Stimulated activated CD8-positive, alpha-beta memory T cell treated with anti-CD3 and anti-CD28 coated beads, Interleukin-7, amount 100 ng/mL, for 4 hours (primary cell): ENCODE results near the gene RNF212B.

Experiments used
- DNase-seq, 2 donors: peaks; one replicate each; pipeline ENCODE4 v3.0.0-alpha.2; 2020; ENCODE audit warnings: low read depth in 2 of 2

The RNF212B gene

DNA sequence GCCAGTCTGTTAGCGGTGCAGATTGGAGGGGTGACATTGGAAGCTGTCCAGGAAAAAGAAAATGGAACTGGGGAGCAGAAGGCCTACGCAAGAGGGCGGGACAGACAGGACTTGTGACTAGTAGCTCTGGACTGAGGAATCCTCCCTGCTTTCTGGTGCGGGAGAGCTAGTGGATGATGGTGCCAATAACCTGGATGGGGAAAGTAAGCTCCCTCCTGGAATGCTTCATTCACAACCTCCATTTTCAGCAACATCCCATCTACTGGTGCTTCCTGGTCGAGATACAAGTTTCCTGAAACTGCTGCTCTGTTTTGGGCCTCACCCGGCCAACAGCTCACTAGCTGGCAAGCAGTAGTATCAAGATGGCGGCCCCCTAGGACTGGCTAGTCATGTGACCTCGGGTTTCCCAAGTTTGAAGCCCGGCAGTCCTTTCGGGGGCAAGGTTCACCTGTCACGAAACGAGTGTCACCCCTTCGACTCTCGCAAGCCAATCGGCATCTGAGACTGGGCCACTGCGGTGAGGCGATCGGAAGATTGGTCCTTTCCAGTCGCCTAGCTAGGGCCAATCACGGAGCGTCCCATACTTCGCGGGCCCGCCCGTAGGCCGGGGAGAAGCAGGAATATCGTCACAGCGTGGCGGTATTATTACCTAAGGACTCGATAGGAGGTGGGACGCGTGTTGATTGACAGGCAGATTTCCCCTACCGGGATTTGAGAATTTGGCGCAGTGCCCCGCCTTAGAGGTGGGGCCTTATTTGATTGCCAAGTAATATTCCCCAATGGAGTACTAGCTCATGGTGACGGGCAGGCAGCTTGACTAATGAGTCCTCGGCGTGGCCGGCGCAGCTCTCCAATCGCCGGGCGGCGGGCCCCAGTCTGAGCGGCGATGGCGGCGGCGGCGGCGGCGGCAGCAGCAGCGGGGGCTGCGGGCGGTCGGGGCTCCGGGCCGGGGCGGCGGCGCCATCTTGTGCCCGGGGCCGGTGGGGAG lies 83.1 kb downstream of the RNF212B start, which contains the start of gene PABPN1:
TSS of gene PABPN1 (plus strand) at position 874 of the 988 bp plus-strand sequence. CDS start at position 887, 13 bp downstream.
- DNase-seq: peak; percentile 96 to 99

DNA sequence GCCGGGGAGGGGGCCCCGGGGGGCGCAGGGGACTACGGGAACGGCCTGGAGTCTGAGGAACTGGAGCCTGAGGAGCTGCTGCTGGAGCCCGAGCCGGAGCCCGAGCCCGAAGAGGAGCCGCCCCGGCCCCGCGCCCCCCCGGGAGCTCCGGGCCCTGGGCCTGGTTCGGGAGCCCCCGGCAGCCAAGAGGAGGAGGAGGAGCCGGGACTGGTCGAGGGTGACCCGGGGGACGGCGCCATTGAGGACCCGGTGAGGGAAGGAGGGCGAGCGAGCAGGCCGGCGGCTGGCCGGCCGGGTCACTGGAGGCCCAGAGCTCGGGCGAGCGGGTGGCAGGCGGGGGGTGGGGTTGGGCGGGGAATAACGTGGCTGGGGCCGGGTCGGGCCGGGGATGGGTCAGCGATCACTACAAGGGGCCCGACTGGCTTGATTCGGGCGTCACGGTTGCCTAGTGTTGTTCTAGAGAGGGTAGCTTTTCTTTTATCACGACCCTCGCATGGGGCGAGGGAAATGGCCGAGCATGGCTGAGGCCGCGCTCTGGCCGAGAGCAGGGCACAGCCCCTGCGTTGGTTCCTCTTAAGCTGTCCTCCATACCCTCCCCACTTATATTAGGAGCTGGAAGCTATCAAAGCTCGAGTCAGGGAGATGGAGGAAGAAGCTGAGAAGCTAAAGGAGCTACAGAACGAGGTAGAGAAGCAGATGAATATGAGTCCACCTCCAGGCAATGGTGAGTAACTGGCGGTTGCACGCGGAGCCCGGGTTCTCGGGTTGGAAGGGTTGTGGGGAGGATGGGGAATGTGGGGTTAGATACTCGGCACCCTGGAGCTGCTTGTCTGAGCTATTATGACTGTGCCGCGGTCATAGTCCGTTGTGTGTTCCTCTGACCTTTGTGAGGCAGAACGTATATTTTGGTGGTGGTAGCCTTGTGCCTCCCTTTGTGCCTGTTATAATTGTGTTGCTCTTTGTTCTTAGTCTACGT lies 84.1 kb downstream of the RNF212B start:
- DNase-seq: peak; percentile 34 to 37
